ENCODE results near the gene ABCA1. TPM values are rescaled to one million over a fixed set of nuclear protein-coding genes. Genes with fewer than 3 reads are reported as not detected.

ABCA1 gene
- total RNA-seq, 6 experiments from 2014 or later = 9.1 to 16.5 (median 9.4) TPM

DNA sequence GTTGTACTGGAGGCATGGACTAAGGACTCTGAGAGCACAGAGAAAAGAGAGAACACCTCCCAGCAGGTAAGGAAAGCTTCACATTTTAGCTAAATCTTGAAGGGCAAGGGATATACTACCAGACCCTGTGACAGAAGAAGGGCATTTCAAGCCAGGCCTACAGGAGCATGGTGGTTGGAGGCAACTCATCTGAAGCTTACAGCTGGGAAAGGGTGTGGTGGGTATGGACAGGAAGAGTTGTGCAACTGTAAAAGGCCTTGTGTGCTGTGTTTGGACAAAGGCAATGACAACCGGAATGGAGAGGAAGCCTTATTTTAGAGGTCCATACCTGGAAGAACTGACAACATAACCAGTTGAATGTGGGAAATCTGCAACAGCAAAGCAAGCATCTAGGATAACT lies 132.9 kb downstream of the ABCA1 start:
- no peak for DNase-seq
- Mint-ChIP-seq H3K27me3 (ENCODE audit: insufficient read depth) (peaks cover 2% of the 10 kb centered on the region; the same call in 1 of the 2 replicates), H3K4me1 (ENCODE audit: low read depth) (peaks cover 26% of the 10 kb centered on the region), H3K36me3 (ENCODE audit: low read depth) (peaks cover 13% of the 10 kb centered on the region; the same call in 1 of the 2 replicates), H3K9me3 (no peaks in the 10 kb centered on the region), H3K27ac (no peak overlapping the region), H3K4me3 (no peak overlapping the region)
- TF ChIP-seq, protein P1, sequence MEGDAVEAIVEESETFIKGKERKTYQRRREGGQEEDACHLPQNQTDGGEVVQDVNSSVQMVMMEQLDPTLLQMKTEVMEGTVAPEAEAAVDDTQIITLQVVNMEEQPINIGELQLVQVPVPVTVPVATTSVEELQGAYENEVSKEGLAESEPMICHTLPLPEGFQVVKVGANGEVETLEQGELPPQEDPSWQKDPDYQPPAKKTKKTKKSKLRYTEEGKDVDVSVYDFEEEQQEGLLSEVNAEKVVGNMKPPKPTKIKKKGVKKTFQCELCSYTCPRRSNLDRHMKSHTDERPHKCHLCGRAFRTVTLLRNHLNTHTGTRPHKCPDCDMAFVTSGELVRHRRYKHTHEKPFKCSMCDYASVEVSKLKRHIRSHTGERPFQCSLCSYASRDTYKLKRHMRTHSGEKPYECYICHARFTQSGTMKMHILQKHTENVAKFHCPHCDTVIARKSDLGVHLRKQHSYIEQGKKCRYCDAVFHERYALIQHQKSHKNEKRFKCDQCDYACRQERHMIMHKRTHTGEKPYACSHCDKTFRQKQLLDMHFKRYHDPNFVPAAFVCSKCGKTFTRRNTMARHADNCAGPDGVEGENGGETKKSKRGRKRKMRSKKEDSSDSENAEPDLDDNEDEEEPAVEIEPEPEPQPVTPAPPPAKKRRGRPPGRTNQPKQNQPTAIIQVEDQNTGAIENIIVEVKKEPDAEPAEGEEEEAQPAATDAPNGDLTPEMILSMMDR (IDR thresholded peaks at IDR 0.05) = no peak

DNA sequence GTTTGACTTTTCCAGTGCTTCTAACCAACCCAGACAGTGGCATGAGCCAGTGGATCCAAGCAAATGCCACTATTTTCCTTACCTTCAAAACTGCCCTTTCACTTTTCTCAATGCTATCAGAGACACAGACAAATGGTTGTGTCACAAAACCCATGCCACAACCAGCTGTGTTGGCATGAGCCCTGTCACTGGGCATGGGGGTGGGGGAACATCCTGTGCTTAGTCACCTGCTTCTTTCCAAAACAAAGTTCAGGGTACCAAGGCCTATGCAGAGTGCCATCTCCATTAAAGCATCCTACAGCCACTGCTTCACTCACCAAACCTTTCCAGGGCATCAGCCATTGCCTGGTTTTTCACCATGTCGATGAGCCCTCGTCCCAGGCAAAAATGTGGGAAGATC lies 133.9 kb downstream of the ABCA1 start:
- Mint-ChIP-seq H3K4me3 (no peak overlapping the region), H3K36me3 (ENCODE audit: low read depth) (peaks cover 13% of the 10 kb centered on the region; the same call in 1 of the 2 replicates)

DNA sequence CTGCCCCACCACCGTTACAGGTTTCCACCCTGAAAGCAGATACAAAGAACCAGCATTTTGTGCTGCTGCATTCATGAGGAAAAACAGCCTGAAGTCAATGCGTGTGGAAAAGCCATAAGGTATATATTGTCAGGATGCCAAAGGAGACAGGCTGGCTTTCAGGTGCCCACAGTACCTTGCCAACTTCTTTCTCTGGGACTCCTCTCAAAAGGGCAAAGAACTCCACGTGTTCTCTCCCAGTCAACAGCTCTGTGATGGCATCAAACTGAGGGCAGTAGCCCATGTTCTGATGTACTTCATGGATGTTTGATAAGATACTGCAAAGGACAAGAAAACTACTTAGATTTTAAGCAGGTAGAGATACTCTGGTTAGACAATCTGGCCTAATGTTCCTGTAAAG lies 139.7 kb downstream of the ABCA1 start:
- no peak overlapping the region for H3K27ac Mint-ChIP-seq

More for the DNA sequence above, 133.9 kb downstream of the ABCA1 start:
- no peak overlapping the region for H3K27ac Mint-ChIP-seq
- H3K27me3 Mint-ChIP-seq (ENCODE audit: insufficient read depth) = no peaks in the 10 kb centered on the region
- TF ChIP-seq, protein P1 (IDR thresholded peaks at IDR 0.05) = no peak
- H3K9me3 Mint-ChIP-seq = no peaks in the 10 kb centered on the region
- DNase-seq = no peak
- peaks cover 26% of the 10 kb centered on the region for H3K4me1 Mint-ChIP-seq (ENCODE audit: low read depth)

DNA sequence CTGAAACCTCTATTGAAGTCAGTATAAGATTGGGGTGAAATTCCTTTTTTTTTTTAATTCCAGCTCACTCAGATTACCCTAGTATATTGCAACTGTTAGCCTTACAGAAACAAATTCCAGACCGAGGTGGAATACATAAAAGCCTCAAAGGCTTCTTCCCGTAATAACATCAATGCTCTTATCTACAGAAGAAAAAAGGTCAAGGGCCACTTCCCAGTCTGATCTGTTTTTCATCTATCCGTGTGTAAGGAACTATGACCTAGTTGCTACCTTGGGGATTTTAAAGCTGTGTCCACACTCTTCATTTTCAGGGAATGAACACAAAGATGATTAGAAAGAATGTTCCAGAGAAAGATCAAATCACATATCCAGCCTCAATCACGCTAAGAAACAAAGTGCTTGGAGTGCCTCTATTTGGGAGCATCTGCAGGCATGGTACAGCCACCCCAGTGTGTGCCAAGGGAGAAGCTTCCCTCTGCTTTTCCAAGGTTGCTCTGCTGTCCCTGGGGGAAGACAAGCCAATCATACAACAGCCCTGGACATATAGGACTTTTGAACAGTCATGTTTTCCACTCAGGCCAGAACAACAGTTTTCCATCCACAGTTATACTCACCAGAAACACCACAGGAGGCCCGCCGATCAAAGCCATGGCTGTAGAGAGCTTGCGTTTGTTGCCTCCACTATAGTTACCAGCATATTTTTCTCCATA lies 140.5 kb downstream of the ABCA1 start:
- H3K4me1 Mint-ChIP-seq (ENCODE audit: low read depth) = peaks cover 17% of the 10 kb centered on the region
- no peaks in the 10 kb centered on the region for H3K27me3 Mint-ChIP-seq (ENCODE audit: insufficient read depth)
- H3K4me3 Mint-ChIP-seq = no peak overlapping the region
- DNase-seq = no peak
- H3K9me3 Mint-ChIP-seq = no peaks in the 10 kb centered on the region
- no peak overlapping the region for H3K27ac Mint-ChIP-seq
- peaks cover 7% of the 10 kb centered on the region; the same call in 1 of the 2 replicates for H3K36me3 Mint-ChIP-seq (ENCODE audit: low read depth)
- TF ChIP-seq, protein P1 (IDR thresholded peaks at IDR 0.05) = no peak

More for the DNA sequence above, 139.7 kb downstream of the ABCA1 start:
- H3K4me1 Mint-ChIP-seq (ENCODE audit: low read depth) = peaks cover 17% of the 10 kb centered on the region
- TF ChIP-seq, protein P1 (IDR thresholded peaks at IDR 0.05) = no peak
- DNase-seq = no peak
- H3K36me3 Mint-ChIP-seq (ENCODE audit: low read depth) = peaks cover 7% of the 10 kb centered on the region; the same call in 1 of the 2 replicates
- H3K9me3 Mint-ChIP-seq = no peaks in the 10 kb centered on the region
- no peaks in the 10 kb centered on the region for H3K27me3 Mint-ChIP-seq (ENCODE audit: insufficient read depth)
- H3K4me3 Mint-ChIP-seq = no peak overlapping the region

DNA sequence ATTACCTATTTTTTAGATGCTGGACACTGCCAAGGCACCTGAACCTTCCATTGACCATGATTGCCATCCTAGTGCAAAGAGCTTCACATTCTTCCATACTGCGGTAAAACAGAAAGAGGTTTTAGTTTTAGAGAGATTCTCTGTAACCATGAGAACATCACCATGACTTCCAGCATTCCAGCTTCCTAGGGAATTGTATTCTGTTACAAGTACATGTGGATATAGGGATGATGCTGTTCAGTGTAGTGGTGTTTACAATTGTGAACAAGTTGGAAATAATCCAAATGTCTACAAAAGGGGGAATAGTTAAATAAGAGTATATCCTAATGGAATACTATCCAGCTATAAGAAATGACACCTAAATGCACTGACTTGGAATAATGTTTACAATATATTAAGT lies 141.7 kb downstream of the ABCA1 start:
- Mint-ChIP-seq H3K9me3 (no peaks in the 10 kb centered on the region), H3K27me3 (ENCODE audit: insufficient read depth) (no peaks in the 10 kb centered on the region), H3K4me1 (ENCODE audit: low read depth) (peaks cover 9% of the 10 kb centered on the region), H3K27ac (no peak overlapping the region), H3K4me3 (no peak overlapping the region), H3K36me3 (ENCODE audit: low read depth) (peaks cover 7% of the 10 kb centered on the region; the same call in 1 of the 2 replicates)
- TF ChIP-seq, protein P1 (IDR thresholded peaks at IDR 0.05) = no peak
- DNase-seq = no peak
